NCI-H526 (cell line): ENCODE results near the gene REXO2.
A peak's percentile ranks its signal among the peaks of the same experiment; 100 is the strongest.

Experiments used
- DNase-seq, 2 experiments: peaks; one replicate each; lab custom pipeline; 2025; lab: John Stamatoyannopoulos, UW

Gene REXO2

DNA sequence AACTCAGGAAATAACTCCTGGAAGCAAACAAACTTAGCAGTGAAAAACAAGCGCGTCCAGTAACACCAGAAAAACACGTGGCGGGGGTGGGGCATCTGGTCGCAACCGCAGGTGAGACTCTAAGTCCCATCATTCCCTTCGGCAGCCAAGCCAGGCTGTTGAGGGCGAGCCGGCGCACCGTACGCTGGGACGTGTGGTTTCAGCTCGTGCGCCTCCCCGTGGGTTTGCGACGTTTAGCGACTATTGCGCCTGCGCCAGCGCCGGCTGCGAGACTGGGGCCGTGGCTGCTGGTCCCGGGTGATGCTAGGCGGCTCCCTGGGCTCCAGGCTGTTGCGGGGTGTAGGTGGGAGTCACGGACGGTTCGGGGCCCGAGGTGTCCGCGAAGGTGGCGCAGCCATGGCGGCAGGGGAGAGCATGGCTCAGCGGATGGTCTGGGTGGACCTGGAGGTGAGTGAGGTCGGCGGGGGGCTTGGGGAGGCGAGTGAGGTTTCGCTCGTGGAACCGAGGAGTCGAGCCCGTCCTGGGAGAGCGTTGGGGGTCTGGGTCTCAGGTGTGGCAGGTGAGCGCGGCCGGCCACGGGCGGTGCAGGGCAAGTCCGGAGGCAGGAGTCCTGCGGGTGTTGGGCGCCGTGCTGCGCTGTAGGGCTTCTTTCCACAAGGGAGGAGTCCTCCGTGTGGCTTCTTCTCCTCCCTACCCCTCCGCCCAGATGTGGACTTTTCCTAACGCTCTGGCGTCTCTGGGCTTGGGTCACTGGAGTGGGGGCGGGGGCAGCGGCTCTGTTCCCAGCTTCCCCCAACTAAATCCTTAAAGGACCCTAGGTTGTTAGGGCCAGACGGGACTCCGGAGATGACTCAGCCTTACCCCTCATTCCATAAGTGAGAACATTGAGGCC, at the start of gene REXO2:
TSS of gene REXO2 (plus strand) at position 239 of the 892 bp plus-strand sequence. CDS start at position 301, 62 bp downstream.
- DNase-seq: peak; percentile 99 to 100

GRCh38 chr11:114392735-114393667, 46.3 kb upstream of the REXO2 start:
- no peak for DNase-seq

GRCh38 chr11:114395736-114396135, 43.5 kb upstream of the REXO2 start:
- peak; percentile 28 to 61 for DNase-seq

GRCh38 chr11:114396916-114397315, 42.4 kb upstream of the REXO2 start:
- no peak for DNase-seq

DNA sequence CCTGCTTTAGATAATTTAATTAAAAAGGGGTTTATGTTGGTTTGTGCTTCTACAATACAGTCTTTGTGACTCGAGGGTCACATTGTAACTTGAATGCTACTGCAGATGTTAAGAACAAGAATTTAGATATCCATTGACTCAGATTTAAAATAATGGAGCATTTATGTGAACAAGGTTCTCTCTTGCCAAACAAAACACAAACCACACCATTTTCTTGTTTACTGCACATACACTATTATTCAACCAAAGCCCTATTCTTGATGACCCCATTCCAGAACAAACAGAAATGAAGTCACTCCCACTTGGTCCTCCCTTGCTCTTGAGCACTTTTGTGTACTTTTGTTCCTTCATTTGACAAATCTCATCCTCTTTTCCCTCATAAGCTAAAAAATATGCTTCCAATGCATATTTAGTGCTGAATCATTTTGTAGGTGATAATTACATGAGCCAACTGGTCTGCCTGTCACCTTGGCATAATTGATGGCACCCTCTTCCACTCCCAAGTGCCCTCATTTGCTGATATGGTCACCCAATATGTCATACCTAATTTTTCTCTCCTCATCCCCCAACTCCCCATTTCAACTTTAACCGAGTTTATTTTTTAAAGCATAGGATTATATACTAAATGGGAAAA, 41.8 kb upstream of the REXO2 start:
- no peak for DNase-seq

DNA sequence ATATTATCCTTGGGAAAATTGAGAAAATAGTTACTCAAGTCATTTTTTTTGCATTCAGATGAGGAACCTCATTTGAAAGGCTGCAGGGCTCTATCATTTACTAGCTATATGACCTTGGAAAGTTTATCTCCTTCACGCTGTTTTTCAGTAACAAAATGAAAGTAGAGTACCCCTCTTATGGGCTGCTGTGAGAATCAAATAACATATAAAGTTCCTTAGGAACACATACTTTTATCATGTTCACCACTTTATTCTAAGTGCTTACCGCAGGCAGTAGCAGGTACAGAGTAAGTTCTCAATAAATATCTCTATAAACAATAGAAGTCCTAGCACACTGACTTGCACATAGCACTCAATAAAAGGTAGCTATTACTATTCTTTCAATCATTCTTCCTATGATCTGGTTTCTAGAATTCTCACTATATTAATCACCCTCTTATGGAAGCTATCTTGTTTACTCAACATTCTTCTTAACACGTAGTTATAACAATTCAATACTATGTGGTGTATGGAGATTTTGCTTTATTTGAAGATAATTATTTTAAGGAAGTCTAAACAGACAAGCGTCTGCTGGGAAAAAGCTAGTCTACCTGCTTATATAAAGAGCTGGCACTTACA, 40.9 kb upstream of the REXO2 start:
- DNase-seq: no peak

- DNase-seq: peak in 1 of 2 experiments; percentile 94
Measured at GRCh38 chr11:114399490-114400215, 39.6 kb upstream of the REXO2 start.

DNA sequence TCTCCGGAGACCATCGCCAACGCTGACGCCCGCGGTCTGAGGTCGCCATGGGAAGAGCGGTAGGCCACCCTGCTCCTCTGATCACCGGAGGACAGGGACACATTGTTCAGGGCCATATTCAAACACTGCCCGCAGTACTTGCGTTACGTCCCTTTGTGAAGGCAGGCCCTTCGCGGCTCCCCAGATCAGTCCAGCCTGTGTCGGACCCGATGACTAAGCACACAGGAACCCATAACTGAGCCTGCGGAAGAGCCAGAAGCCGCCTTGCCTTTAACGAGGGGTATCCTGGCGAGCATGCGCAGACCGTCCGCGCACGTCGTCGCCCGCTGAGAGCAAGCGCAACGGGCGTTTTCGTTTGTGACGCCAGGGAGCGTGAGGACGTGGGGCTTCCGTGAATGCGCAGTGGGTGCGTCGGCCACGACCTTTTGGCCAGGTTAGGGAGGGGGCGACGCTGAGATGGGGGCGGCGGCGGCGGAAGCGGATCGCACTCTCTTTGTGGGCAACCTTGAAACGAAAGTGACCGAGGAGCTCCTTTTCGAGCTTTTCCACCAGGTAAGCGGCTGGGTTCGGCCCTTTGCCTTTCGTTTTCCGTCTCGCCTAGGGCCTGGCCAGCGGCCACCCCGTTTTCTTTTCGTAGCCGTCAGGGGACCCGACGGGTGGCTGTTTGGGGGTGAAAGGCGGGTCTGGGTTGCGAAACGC, 38.9 kb upstream of the REXO2 start, which contains the start of the genes C11orf71 and RBM7:
TSS of gene C11orf71 (minus strand) at position 296 of the 699 bp plus-strand sequence. CDS start at position 116, 180 bp downstream.
TSS of gene RBM7 (plus strand) at position 451 of the 699 bp plus-strand sequence. CDS start at position 457, 6 bp downstream.
- DNase-seq: peak; percentile 99 to 100

GRCh38 chr11:114400915-114401223, 38.4 kb upstream of the REXO2 start:
- no peak for DNase-seq

DNA sequence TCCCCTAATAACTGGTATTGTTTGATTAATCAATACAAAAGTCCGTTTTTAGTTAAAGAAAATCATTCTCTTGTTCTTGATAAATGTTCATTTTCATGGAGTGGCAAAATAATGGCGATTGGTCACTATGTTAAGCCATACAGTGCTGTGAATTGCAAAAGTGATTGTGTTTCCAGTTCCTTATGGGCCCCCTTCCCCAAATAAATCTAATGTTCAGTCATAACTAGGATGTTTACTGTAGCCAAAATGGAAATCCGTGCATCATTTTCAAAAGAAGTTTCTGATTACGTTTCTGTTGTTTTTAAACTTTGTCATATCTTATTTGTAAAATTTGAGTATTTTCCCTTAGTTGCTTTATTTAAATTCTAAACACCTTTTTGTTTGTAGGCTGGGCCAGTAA, 38.0 kb upstream of the REXO2 start:
- peak in 1 of 2 experiments; percentile 23 for DNase-seq

GRCh38 chr11:114412946-114413345, 26.3 kb upstream of the REXO2 start:
- DNase-seq: no peak

DNA sequence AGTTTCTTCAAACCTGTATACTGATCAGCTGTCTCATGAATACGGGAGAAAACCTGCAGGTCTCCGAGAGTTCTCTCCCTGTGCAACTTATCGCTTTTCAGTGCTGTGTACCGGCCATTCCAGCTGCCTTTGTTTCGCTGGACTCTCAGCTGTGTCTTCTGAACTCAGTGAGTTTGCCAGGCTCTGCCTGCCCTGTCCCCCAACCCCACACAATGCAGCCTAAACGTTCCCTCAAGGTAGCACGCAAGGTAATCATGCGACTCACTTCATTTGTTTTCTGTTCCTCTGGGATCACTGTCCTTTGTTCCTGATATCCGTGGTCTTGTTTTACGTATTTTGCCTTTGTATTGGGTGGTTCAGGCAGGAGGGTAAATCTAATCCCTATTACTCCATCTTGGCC, 25.3 kb upstream of the REXO2 start:
- no peak for DNase-seq

DNA sequence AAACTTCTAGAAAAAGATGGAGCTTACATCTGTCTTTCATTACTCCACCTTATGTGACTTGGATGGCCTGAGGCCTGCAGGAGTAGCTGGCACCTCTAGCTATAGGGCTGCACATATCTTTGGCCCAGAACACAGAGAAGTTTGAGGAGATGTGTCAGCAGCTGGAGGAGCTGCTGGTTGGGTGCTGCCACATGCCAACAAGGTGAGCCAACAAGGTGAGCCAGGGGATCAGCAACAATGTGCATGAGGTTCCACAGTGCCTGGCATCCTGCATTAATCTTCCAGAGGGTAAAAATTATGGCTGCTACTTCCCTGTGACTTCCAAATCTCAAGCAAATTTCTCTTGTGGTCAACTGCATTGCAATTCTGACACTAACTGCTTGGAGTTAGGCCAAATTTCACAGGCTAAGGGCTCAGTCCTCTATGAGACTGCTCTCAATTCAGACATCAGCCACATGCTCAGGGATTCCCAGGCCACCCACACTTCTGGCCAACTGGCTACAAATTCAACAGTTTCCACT, 22.8 kb upstream of the REXO2 start:
- DNase-seq: no peak

DNA sequence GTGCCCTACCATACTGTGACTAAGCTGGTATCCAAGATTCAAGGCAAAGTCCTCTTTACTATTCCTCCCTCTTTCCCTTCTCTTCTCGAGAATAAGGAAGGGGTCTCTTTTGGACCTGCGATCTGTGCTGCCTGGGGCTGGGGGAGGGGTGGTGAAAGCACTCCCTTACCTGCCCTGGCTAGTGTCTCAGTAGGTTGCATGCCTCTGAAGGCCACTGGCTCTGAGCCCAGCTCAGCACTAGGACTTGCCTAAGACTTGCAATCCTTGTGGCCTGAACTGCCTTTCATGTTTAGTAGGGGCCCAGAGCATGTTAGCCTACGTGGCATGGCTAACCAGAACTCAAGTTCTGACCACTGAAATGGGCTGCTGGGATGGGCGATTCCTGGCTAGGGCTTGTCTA, 13.0 kb upstream of the REXO2 start:
- DNase-seq: no peak

DNA sequence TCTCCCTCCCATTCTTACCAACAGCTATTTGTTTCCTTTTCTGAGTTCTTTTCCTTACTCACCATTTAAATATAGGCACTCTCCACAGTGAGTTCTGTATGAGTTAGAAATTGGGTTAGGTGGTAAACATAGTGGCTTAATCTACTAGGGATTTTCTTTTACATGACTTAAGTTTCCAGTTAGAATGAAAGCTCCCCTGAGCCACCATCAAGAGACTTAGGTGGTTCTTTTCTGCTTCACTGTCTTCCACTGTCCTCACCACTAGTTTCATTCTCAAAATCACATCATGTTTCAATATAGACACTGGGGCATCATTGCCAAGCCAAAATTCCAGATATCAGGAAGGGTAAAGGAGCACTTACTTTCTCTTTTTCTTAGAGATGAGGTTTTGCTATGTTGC, 9.0 kb upstream of the REXO2 start:
- no peak for DNase-seq

DNA sequence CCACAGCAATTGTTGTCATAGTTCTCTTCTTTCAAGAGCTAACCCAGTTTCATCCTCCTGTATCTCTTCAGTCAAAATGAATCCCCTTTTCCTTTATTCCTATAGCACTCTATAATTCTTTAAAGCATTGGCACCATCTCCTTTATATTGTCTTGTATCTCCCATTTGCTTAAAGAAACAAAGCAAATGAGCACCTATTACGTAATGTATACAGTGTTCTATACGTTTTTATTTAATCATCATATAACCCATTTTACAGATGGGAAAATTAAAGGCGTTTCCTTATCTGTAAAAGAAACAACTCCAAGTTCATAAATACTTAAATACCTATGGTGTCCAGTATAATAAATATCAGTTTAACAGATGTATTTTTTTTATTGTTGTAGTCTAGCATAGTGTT, 6.4 kb upstream of the REXO2 start:
- DNase-seq: no peak

DNA sequence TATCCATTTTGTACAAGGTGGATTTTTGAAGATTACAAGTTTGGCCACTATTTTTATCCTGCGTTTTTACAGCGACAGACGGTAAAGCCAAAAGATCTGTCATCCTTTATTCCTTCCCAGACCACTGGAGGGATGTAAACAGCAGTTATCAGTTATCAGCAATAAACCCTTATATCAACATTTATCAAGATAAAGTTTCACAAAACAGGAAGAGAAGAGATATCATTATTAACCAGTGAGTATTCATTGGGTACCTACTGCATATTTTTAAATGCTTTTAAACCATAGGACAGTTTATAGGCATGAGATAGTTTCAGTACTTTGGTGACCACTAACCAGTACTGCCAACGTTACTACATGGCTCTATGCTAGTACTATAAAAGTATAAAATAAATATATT, 5.9 kb upstream of the REXO2 start:
- DNase-seq: no peak

DNA sequence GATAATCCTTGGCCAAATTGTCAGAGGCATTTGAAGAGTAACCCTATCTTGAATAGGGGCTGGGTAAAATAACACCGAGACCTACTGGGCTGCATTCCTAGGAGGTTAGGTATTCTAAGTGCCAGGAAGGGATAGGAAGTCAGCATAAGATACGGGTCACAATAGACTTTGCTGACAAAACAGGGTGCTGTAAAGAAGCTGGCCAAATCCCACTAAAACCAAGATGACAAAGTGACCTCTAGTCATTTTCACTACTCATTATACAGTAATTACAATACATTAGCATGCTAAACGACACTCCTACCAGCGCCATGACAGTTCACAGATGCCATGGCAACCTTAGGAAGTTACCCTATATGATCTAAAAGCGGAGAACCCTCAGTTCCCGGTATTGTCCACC, 964 bp upstream of the REXO2 start:
- no peak for DNase-seq

GRCh38 chr11:114440121-114440860, 1.0 kb downstream of the REXO2 start:
- DNase-seq: peak; percentile 60 to 83
